ENCODE data around the gene RRP7A. TPM values are rescaled to one million over a fixed set of nuclear protein-coding genes. Genes with fewer than 3 reads are reported as not detected.
"Not testable (repeated sequence)": the region's sequence is repeated elsewhere in the genome, so short reads cannot be mapped to it uniquely, and the experiment has no call there.

The RRP7A gene
- 30.7 TPM for polyA plus RNA-seq (2013, experiment 1 of 4)
- 32.9 TPM for polyA plus RNA-seq (2013, experiment 2 of 4)
- 16.1 TPM for polyA plus RNA-seq (2013, experiment 3 of 4)
- 20.5 TPM for polyA plus RNA-seq (2013, experiment 4 of 4)

- Histone ChIP-seq H3K9me3 (ENCODE audit: control insufficient read depth, low read length) (peaks cover 2% of the 10 kb centered on the region), H3K27me3 (ENCODE audit: control insufficient read depth, insufficient read depth, low read length, poor library complexity, severe bottlenecking) (no peaks in the 10 kb centered on the region), H3K27ac (ENCODE audit: insufficient read depth, low read depth, low read length, poor library complexity, severe bottlenecking) (no peak within 1 kb of the TSS), H3K4me1 (ENCODE audit: control insufficient read depth, insufficient read depth, low read length) (no peaks in the 10 kb centered on the region), H3K4me3 (ENCODE audit: insufficient read depth, low read depth, low read length) (peak within 1 kb of the TSS; percentile 65), H3K36me3 (ENCODE audit: control insufficient read depth, insufficient read depth, low read length) (peaks cover 7% of the 10 kb centered on the region)
- 9% methylated on average over 65 of the region's 65 CpGs for WGBS, 2 experiments
These were observed at the start of gene RRP7A for GRCh38 chr22:42519525-42520401. Gene RRP7A (minus strand): TSS chr22:42519796. CDS start chr22:42519786, 10 bp downstream.

- not testable (repeated sequence) for H3K36me3 ChIP-seq (ENCODE audit: control insufficient read depth, insufficient read depth, low read length); H3K27me3 ChIP-seq (ENCODE audit: control insufficient read depth, insufficient read depth, low read length, poor library complexity, severe bottlenecking); H3K9me3 ChIP-seq (ENCODE audit: control insufficient read depth, low read length); H3K4me3 ChIP-seq (ENCODE audit: insufficient read depth, low read depth, low read length); H3K4me1 ChIP-seq (ENCODE audit: control insufficient read depth, insufficient read depth, low read length); H3K27ac ChIP-seq (ENCODE audit: insufficient read depth, low read depth, low read length, poor library complexity, severe bottlenecking)
- 74 to 76% methylated on average over 5 of the region's 6 CpGs for WGBS, 2 experiments
These were observed 48.4 kb upstream of the RRP7A start for GRCh38 chr22:42567950-42568349.

DNA sequence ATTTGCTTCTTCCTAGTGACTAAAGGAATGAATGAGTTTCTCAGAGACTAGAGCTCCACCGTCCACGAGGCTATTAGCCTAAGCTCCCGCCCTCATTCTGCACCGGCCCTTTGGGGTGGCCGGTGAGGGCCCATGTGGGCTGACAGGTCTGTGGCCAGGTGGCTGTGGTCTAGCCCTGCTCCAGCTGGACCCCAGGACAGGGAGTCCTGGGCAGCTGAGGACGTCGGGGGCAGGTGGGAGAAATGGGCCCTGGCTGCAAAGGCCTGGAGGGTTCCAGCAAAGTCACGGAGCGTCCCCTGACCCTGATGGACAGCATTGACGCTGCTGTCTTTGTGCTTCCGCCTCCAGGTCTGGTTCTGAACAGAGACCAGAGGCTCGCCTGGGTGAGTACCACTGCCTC, 46.4 kb upstream of the RRP7A start:
- Histone ChIP-seq H3K4me3 (ENCODE audit: insufficient read depth, low read depth, low read length) (no peak overlapping the region), H3K36me3 (ENCODE audit: control insufficient read depth, insufficient read depth, low read length) (no peaks in the 10 kb centered on the region), H3K27me3 (ENCODE audit: control insufficient read depth, insufficient read depth, low read length, poor library complexity, severe bottlenecking) (no peaks in the 10 kb centered on the region), H3K27ac (ENCODE audit: insufficient read depth, low read depth, low read length, poor library complexity, severe bottlenecking) (no peak overlapping the region), H3K4me1 (ENCODE audit: control insufficient read depth, insufficient read depth, low read length) (no peaks in the 10 kb centered on the region), H3K9me3 (ENCODE audit: control insufficient read depth, low read length) (no peaks in the 10 kb centered on the region)
- 93 to 95% methylated on average over 12 of the region's 12 CpGs for WGBS, 2 experiments

DNA sequence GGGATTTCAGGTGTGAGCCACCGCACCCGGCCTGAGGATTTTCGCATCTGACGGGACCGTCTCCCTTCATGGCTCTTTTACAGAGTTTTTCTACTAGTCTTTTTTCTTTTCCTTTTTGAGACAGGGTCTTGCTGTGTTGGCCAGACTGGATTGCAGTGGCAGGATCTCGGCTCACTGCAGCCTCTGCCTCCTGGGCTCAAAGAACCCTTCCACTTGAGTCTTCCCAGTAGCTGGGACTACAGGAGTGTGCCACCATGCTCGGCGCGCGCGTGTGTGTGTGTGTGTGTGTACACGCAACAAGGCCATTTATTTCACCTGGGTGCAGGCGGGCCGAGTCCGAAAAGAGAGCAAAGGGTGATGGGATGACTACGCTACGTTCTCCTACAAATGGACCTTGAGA, 45.1 kb upstream of the RRP7A start:
- Histone ChIP-seq H3K9me3 (ENCODE audit: control insufficient read depth, low read length) (no peaks in the 10 kb centered on the region), H3K27ac (ENCODE audit: insufficient read depth, low read depth, low read length, poor library complexity, severe bottlenecking) (no peak overlapping the region), H3K27me3 (ENCODE audit: control insufficient read depth, insufficient read depth, low read length, poor library complexity, severe bottlenecking) (no peaks in the 10 kb centered on the region), H3K4me1 (ENCODE audit: control insufficient read depth, insufficient read depth, low read length) (no peaks in the 10 kb centered on the region), H3K36me3 (ENCODE audit: control insufficient read depth, insufficient read depth, low read length) (no peaks in the 10 kb centered on the region), H3K4me3 (ENCODE audit: insufficient read depth, low read depth, low read length) (no peak overlapping the region)
- 93 to 95% methylated on average over 17 of the region's 17 CpGs for WGBS, 2 experiments

- 88 to 92% methylated on average over 3 of the region's 3 CpGs for WGBS, 2 experiments
- H3K4me1 ChIP-seq (ENCODE audit: control insufficient read depth, insufficient read depth, low read length); H3K27me3 ChIP-seq (ENCODE audit: control insufficient read depth, insufficient read depth, low read length, poor library complexity, severe bottlenecking): not testable (repeated sequence)
These were observed 44.3 kb upstream of the RRP7A start for GRCh38 chr22:42563943-42564342.

DNA sequence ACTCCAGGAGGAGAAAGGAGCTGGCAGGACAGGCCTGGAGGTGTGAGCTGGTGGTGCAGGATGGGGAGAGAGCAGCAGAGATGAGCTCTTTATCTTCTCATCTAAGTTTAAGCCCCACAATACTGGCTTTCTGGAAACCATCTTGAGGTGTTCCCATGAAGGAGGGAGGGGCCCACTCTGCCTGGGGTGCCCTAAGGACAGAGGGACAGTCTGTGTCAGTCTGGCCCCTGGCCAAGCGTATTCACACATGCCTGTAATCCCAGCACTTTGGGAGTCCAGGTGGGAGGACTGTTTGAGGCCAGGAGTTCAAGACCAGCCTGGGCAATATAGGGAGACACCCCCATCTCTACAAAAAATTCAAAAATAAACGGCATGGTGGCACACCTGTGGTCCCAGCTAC, 43.1 kb upstream of the RRP7A start:
- Histone ChIP-seq H3K9me3 (ENCODE audit: control insufficient read depth, low read length) (no peaks in the 10 kb centered on the region), H3K4me1 (ENCODE audit: control insufficient read depth, insufficient read depth, low read length) (no peaks in the 10 kb centered on the region), H3K4me3 (ENCODE audit: insufficient read depth, low read depth, low read length) (no peak overlapping the region), H3K27ac (ENCODE audit: insufficient read depth, low read depth, low read length, poor library complexity, severe bottlenecking) (no peak overlapping the region), H3K36me3 (ENCODE audit: control insufficient read depth, insufficient read depth, low read length) (no peaks in the 10 kb centered on the region), H3K27me3 (ENCODE audit: control insufficient read depth, insufficient read depth, low read length, poor library complexity, severe bottlenecking) (no peaks in the 10 kb centered on the region)
- WGBS, 2 experiments = 88 to 91% methylated on average over 2 of the region's 2 CpGs

More at GRCh38 chr22:42563943-42564342, 44.3 kb upstream of the RRP7A start:
- not testable (repeated sequence) for H3K9me3 ChIP-seq (ENCODE audit: control insufficient read depth, low read length); H3K27ac ChIP-seq (ENCODE audit: insufficient read depth, low read depth, low read length, poor library complexity, severe bottlenecking); H3K4me3 ChIP-seq (ENCODE audit: insufficient read depth, low read depth, low read length); H3K36me3 ChIP-seq (ENCODE audit: control insufficient read depth, insufficient read depth, low read length)

GRCh38 chr22:42562279-42562678, 42.7 kb upstream of the RRP7A start:
- 83 to 84% methylated on average over 8 of the region's 8 CpGs for WGBS, 2 experiments
- Histone ChIP-seq H3K4me3 (ENCODE audit: insufficient read depth, low read depth, low read length) (no peak overlapping the region), H3K27me3 (ENCODE audit: control insufficient read depth, insufficient read depth, low read length, poor library complexity, severe bottlenecking) (no peaks in the 10 kb centered on the region), H3K9me3 (ENCODE audit: control insufficient read depth, low read length) (no peaks in the 10 kb centered on the region), H3K4me1 (ENCODE audit: control insufficient read depth, insufficient read depth, low read length) (no peaks in the 10 kb centered on the region), H3K36me3 (ENCODE audit: control insufficient read depth, insufficient read depth, low read length) (no peaks in the 10 kb centered on the region), H3K27ac (ENCODE audit: insufficient read depth, low read depth, low read length, poor library complexity, severe bottlenecking) (no peak overlapping the region)

GRCh38 chr22:42561856-42562255, 42.3 kb upstream of the RRP7A start:
- Histone ChIP-seq H3K4me1 (ENCODE audit: control insufficient read depth, insufficient read depth, low read length) (no peaks in the 10 kb centered on the region), H3K27me3 (ENCODE audit: control insufficient read depth, insufficient read depth, low read length, poor library complexity, severe bottlenecking) (no peaks in the 10 kb centered on the region), H3K4me3 (ENCODE audit: insufficient read depth, low read depth, low read length) (no peak overlapping the region), H3K36me3 (ENCODE audit: control insufficient read depth, insufficient read depth, low read length) (no peaks in the 10 kb centered on the region), H3K27ac (ENCODE audit: insufficient read depth, low read depth, low read length, poor library complexity, severe bottlenecking) (no peak overlapping the region), H3K9me3 (ENCODE audit: control insufficient read depth, low read length) (no peaks in the 10 kb centered on the region)
- WGBS, 2 experiments = 87 to 88% methylated on average over 5 of the region's 5 CpGs

- WGBS, 2 experiments = 63 to 68% methylated on average over 7 of the region's 7 CpGs
- H3K27ac ChIP-seq (ENCODE audit: insufficient read depth, low read depth, low read length, poor library complexity, severe bottlenecking) = no peak overlapping the region
- no peak overlapping the region for H3K4me3 ChIP-seq (ENCODE audit: insufficient read depth, low read depth, low read length)
- no peaks in the 10 kb centered on the region for H3K27me3 ChIP-seq (ENCODE audit: control insufficient read depth, insufficient read depth, low read length, poor library complexity, severe bottlenecking)
- no peaks in the 10 kb centered on the region for H3K9me3 ChIP-seq (ENCODE audit: control insufficient read depth, low read length)
- no peaks in the 10 kb centered on the region for H3K4me1 ChIP-seq (ENCODE audit: control insufficient read depth, insufficient read depth, low read length)
- no peaks in the 10 kb centered on the region for H3K36me3 ChIP-seq (ENCODE audit: control insufficient read depth, insufficient read depth, low read length)
These were observed 41.2 kb upstream of the RRP7A start for GRCh38 chr22:42560781-42561180.

GRCh38 chr22:42560381-42560780, 40.8 kb upstream of the RRP7A start:
- Histone ChIP-seq H3K36me3 (ENCODE audit: control insufficient read depth, insufficient read depth, low read length) (no peaks in the 10 kb centered on the region), H3K27ac (ENCODE audit: insufficient read depth, low read depth, low read length, poor library complexity, severe bottlenecking) (no peak overlapping the region), H3K9me3 (ENCODE audit: control insufficient read depth, low read length) (no peaks in the 10 kb centered on the region), H3K27me3 (ENCODE audit: control insufficient read depth, insufficient read depth, low read length, poor library complexity, severe bottlenecking) (no peaks in the 10 kb centered on the region), H3K4me1 (ENCODE audit: control insufficient read depth, insufficient read depth, low read length) (no peaks in the 10 kb centered on the region), H3K4me3 (ENCODE audit: insufficient read depth, low read depth, low read length) (no peak overlapping the region)
- WGBS, 2 experiments = 93 to 97% methylated on average over 8 of the region's 8 CpGs

All from ectodermal cell (in vitro differentiated cells).